Peyer's patch (tissue), 4 donors: ENCODE measurements around the gene FBXL16.

Experiments used
- CTCF ChIP-seq, 6 experiments: fragments of 450-650 bp in 4 of 6; fragments of 200-600 bp in 2 of 6; sonication (generic) in 1 of 6; IDR thresholded peaks; one replicate each; pipeline ENCODE4 v1.5.1; 2017 to 2019; ENCODE audit warnings: antibody characterized with exemption in 6 of 6, mild to moderate bottlenecking in 3 of 6, moderate library complexity in 1 of 6
- POLR2A ChIP-seq, 2 donors: fragments of 450-650 bp; IDR thresholded peaks; one replicate each; pipeline ENCODE4 v1.5.1; 2017; ENCODE audit warnings: antibody characterized with exemption in 2 of 2, mild to moderate bottlenecking in 2 of 2, moderate library complexity in 2 of 2

- TF ChIP-seq CTCF (IDR thresholded peaks at IDR 0.05) (no peak), POLR2A (IDR thresholded peaks at IDR 0.05) (peak; percentile 47 to 89)
These were observed 25.6 kb downstream of the FBXL16 start, which contains the start of gene STUB1 for GRCh38 chr16:679814-680624.
